Ramos (cell line): Measurements from ENCODE around the gene GRB14.
"Not testable (repeated sequence)": the region's sequence is repeated elsewhere in the genome, so short reads cannot be mapped to it uniquely, and the experiment has no call there.

Source experiments
- in situ Hi-C: fragments of 300-500 bp; cut with MboI; formaldehyde crosslinking; loops from one replicate; pipeline ENCODE4 v1.14.3; 2022; ENCODE audit warnings: low sequenced_read_pairs; ENCODE audit not compliant: unreplicated experiment

GRB14 gene

GRCh38 chr2:164560902-164561301, 60.4 kb downstream of the GRB14 start:
- in situ Hi-C loops, result no loop called here

GRCh38 chr2:164560181-164560792, 61.0 kb downstream of the GRB14 start:
- in situ Hi-C loops, result no loop called here

- in situ Hi-C loops, result no loop called here
Observed at GRCh38 chr2:164558450-164558849, 62.8 kb downstream of the GRB14 start.

- in situ Hi-C loops, result no loop called here
Observed at GRCh38 chr2:164554487-164554886, 66.8 kb downstream of the GRB14 start.

DNA sequence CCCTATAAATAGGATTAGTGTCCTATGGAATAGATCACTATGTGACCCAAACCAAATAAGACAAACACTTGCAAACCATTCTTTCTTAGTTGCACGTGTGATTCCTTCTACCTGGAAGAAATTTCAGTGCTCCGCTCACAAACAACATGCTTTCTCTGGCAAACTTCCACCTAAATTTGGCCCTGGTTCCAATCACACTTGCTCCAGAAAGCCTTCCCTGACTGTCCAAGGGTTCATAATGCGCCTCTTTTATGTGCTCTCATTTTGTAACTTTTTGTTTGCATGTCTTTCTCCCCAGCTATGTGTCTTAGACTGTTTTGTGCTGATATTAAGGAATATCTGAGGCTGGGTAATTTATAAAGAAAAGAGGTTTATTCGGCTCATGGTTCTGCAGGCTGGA, 69.8 kb downstream of the GRB14 start:
- in situ Hi-C loops, result no loop called here

GRCh38 chr2:164549705-164550104, 71.6 kb downstream of the GRB14 start:
- in situ Hi-C loops, result not testable (repeated sequence)

- in situ Hi-C loops, result no loop called here
Observed at GRCh38 chr2:164545484-164545883, 75.8 kb downstream of the GRB14 start.

DNA sequence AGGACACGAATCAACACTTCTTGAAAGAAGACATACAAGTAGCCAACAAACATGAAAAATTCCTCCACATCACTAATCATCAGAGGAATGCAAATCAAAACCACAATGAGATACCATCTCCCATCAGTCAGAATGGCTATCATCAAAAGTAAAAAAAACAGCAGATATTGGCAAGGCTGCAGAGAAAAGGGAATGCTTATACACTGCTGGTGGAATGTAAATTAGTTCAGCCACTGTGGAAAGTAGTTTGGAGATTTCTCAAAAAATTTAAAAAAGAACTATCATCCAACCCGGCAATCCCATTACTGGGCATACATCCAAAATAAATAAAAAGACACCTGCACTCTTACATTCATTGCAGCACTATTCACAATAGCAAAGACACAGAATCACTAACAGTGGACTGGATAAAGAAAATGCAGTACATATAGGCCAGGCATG, 78.7 kb downstream of the GRB14 start:
- in situ Hi-C loops, result no loop called here

DNA sequence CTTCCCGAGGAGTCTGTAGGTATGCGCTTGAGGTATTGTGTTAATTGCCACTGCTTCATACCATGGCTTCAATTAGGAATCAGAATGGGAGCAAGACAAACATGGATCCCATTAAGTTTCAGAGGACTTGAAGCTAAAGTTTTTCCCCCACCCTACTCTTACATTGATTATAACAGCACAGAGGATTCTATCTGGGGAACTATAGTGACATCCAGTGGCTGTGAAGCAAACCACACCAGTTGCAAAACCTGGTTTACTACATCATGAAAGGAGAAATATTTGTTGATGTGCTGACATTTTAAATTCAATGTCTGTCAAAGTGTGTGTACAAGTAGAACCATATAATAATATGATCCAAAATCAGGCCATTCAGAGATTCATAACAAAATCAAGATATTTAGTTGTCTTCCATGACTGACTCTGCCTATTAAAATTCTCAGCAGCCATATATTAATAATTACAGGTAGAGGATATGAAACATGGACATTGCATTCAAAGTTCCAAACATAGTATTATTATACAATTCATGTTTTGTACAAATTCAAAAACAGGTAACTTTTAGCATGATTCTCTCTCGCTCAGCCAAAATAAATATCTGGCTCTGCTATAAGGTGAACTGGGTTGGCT, 82.9 kb downstream of the GRB14 start:
- in situ Hi-C loops, result no loop called here

DNA sequence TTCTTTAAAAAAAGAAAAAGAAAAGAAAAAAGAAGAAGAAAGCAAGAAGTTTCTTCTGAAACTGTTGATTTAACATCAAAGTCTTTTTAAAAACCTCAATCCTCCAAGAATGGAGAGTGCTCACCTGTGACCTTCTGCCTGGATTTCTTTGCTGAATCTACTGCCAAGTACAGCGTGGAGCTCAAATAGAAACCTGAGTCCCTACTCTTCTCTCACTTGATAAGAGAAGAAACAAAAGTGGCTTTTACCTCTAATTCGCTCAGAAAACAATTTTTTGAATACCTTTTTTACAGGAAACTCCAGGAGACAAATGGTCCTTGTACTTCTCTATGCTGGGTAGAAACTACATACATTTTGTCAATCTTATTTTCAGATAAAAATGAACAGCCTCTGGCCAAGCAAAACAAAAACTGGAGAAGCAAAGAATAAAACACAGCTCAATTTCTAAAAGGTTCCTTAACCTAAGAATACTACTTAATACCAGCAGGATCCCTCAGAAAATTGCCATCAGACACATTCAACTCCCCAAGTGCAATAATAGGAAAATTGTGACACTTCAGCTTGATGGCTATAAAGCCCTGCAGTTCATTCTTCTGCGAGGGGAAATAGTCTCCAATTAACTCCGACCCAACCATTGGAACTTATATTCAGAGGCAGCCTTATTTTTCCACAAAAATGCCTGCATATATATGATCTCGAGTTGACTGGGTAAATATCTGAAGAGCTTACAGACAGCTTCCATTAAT, 85.8 kb downstream of the GRB14 start:
- in situ Hi-C loops, result no loop called here

DNA sequence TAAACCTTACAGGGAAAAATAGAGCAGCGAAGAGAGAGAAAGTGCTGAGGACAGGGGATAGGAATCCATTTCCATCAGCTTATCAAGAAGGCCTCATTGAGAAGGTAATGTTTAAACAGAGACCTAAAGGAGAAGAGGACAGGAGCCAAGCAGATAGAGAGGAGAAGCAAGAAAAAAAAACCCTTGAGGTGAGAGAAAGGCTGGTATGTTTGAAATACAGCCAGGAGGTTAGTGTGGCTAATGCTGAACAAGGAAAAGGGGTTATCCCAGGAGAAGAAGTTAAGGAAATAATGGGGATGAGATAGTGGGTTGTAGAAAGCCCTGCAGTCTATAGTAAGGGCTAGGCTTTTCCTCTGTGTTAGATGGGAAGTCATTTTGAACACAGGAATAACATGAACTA, 90.8 kb downstream of the GRB14 start:
- in situ Hi-C loops, result no loop called here

GRCh38 chr2:164523726-164524125, 97.6 kb downstream of the GRB14 start:
- in situ Hi-C loops, result no loop called here

- in situ Hi-C loops, result no loop called here
Observed at GRCh38 chr2:164523009-164523408, 98.3 kb downstream of the GRB14 start.

DNA sequence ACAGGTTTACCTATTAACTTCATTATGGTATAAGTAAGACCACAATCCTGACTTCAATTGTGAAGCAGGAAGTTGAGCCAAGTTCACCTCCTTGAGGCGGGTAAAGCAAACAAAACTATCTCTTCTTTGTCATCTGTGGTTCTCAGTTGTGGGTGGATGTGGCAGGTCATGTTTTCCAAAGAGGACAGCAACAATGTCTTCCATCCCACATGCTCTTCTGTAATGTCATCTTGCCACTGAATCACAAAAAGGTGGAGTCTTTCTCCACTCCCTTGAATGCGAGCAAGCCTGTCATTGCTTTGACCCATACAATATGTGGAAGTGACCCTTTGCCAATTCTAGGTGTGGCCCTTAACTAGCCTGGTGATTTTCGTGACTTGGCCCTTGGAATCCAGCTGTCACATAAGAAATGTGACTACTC, 98.7 kb downstream of the GRB14 start:
- in situ Hi-C loops, result no loop called here

DNA sequence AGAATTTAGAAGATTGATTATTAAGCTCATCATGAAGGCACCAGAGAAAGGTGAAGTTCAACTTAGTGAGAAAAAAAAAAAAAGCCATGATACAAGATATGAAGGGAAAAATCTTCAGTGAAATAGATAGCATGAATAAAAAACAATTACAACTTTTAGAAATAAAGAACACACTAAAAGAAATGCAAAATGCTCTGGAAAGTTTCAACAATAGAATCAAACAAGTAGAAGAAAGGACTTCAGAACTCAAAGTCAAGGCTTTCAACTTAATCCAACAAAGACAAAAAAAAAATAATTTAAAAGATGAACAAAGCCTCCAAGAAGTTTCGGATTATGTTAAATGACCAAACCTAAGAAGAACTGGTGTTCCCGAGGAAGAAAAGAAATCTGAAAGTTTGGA, 105.5 kb downstream of the GRB14 start:
- in situ Hi-C loops, result no loop called here

DNA sequence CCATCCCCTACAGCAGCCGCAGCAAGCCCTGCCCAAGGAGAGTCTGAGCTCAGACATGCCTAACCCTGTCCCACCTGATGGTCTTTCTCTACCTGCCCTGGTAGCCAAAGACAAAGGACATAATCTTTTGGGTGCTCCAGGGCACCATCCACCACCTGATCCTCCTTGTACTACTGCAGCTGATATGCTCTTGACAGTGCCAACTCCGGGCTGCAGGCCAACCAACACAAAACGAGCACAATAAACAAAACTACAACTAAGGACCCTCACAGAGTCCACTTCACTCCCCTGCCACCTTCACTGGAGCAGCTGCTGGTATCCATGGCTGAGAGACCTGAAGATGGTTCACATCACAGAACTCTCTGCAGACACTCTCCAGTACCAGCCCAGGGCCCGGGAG, 106.3 kb downstream of the GRB14 start:
- in situ Hi-C loops, result no loop called here

DNA sequence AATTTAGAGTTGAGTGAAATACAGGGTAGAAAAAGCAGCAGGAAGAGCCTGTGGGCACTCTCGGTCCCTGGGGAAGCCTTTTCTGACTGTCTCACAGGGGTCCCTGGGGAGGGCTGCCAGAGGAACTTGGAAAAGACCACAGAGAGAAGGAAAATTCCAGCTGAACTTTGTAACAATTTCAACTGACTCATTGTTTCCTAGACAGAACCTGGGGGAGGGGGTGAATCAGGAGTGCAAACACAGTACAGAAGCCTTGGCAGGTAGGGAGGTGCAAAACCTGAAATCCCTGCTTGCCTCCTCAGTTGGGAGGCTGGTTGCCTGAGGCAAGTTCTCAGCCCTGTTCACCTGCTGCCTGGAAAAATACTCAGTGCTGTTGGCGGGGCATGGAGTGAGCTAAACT, 106.8 kb downstream of the GRB14 start:
- in situ Hi-C loops, result no loop called here

GRCh38 chr2:164512871-164513270, 108.4 kb downstream of the GRB14 start:
- in situ Hi-C loops, result no loop called here

- in situ Hi-C loops, result no loop called here
Observed at GRCh38 chr2:164511738-164512137, 109.5 kb downstream of the GRB14 start.

DNA sequence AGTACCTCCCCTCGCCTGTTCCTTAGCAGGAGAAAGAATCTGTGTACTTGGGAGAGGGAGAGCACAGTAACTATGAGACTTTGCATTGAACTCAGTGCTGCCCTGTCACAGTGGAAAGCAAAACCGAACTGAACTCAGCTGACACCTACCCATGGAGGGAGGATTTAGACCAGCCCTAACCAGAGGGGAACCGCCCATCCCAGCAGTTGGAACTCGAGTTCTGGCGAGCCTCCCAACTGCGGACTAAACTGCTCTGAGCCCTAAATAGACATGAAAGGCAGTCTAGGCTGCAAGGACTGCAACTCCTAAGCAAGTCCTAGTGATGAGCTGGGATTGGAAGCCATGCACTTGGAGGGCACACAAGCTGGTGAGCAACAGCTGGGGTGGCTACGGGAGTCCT, 110.4 kb downstream of the GRB14 start:
- in situ Hi-C loops, result no loop called here

GRCh38 chr2:164509137-164509877, 112.0 kb downstream of the GRB14 start:
- in situ Hi-C loops, result no loop called here
